Ectodermal cell (in vitro differentiated cells): ENCODE results near the gene ZNF185. TPM values are rescaled to one million over a fixed set of nuclear protein-coding genes. Genes with fewer than 3 reads are reported as not detected.
A peak's percentile ranks its signal among the peaks of the same experiment; 100 is the strongest.

ENCODE experiments used
- H3K27ac ChIP-seq: 2 replicates; pipeline ENCODE4 v1.7.0; 2013; ENCODE audit warnings: mild to moderate bottlenecking, low read depth, low read length; ENCODE audit not compliant: insufficient read depth, poor library complexity, severe bottlenecking
- H3K27me3 ChIP-seq: 2 replicates; pipeline ENCODE4 v1.7.0; 2013; ENCODE audit warnings: mild to moderate bottlenecking, low read length; ENCODE audit not compliant: insufficient read depth, control insufficient read depth, poor library complexity, severe bottlenecking
- H3K36me3 ChIP-seq: one replicate; pipeline ENCODE4 v1.7.0; 2013; ENCODE audit warnings: low read length; ENCODE audit not compliant: control insufficient read depth, insufficient read depth
- H3K4me1 ChIP-seq: one replicate; pipeline ENCODE4 v1.7.0; 2013; ENCODE audit warnings: low read length; ENCODE audit not compliant: control insufficient read depth, insufficient read depth
- H3K4me3 ChIP-seq: 2 replicates; pipeline ENCODE4 v1.7.0; 2013; ENCODE audit warnings: low read depth, low read length, control low read depth; ENCODE audit not compliant: insufficient read depth
- H3K9me3 ChIP-seq: 2 replicates; pipeline ENCODE4 v1.7.0; 2013; ENCODE audit warnings: mild to moderate bottlenecking, low read length, moderate library complexity; ENCODE audit not compliant: control insufficient read depth
- WGBS, 2 experiments: methylation state at CpG; one replicate each; pipeline ENCODE4 v1.1.7; 2013; ENCODE audit warnings: missing lambda C conversion rate in 2 of 2; 5-methylcytosine and 5-hydroxymethylcytosine counted together
- polyA plus RNA-seq, 4 experiments: library from polyadenylated mRNA; stranded (reverse); fragments of 50-300 nt; gene quantifications; one replicate each; pipeline ENCODE4 v1.2.3, GENCODE V29; 2013

ZNF185 gene
- polyA plus RNA-seq (2013, experiment 1 of 4) = 26.7 TPM
- polyA plus RNA-seq (2013, experiment 2 of 4) = 29.0 TPM
- polyA plus RNA-seq (2013, experiment 3 of 4) = 20.3 TPM
- 23.5 TPM for polyA plus RNA-seq (2013, experiment 4 of 4)

DNA sequence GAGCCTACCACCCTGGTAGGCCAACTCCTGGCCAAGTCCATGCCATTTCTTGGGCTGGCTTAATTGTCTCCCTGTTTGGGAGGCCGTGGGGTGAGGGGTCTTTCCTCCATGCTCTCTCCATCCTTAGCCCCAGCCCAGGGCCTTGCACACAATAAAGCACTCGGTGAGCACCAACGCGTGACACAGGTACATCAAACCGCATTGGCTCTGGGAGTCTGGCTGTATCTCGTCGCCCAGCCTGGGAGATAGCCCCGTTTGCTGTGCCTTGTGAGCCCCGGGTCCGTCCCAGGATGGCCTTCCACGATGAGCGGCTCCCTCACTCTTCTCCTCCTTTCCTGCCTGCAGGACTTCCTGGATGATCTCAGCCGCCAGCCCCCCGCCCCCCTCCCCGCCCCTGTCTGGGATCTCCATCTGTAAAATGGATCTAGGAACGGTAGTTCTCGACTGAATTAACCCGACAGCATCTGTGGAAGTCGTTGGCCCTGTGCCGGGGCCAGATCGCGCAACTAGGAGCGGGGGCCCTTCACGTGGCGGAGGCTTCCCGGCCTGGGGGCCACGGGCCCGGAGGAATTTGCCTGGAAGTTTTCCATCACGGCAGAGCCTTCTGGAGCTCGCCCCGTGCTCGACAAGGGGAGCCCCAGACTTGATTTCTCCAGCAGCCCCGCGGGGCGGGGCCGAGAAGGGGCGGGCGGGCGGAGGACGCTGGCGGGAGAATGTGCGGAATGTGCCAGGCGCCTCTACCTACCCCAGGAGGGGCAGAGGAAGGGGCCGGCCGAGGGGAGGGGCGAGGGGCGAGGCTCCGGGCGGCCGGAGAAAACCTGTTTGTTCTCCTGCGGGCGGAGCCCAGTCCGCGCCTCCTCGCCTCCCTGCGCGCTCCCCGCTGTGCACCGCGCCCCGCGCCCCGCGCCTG lies at the start of gene ZNF185:
TSS of gene ZNF185 (plus strand) at position 846 of the 910 bp plus-strand sequence. CDS start 16,423 bp downstream, outside the sequence.
- Histone ChIP-seq H3K4me3 (peak within 1 kb of the TSS; percentile 43), H3K4me1 (no peaks in the 10 kb centered on the region), H3K27ac (no peak within 1 kb of the TSS), H3K27me3 (no peaks in the 10 kb centered on the region), H3K36me3 (no peaks in the 10 kb centered on the region), H3K9me3 (no peaks in the 10 kb centered on the region)
- WGBS, 2 experiments = 9% methylated on average over 62 to 64 of the region's 64 CpGs

DNA sequence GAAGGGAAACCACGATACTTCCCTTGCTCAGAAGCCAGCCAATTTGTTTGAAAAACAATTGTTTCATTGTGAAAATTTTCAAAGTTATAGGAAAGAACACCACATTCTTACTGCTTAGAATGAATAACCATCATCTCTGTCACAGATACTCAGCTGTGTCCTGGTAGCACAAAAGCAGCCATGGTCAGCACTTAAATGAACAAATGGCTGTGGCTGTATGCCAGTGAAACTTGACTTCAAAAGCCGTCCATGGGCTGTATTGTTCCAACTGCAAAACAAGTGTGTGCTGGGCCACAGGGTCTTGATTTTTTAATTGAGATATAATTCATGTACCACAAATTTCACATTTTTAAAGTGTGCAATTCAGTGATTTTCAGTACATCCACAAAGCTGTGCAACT lies 47.4 kb upstream of the ZNF185 start:
- H3K27me3 ChIP-seq = no peaks in the 10 kb centered on the region
- H3K4me1 ChIP-seq = no peaks in the 10 kb centered on the region
- no peak overlapping the region for H3K4me3 ChIP-seq
- WGBS, 2 experiments = 95 to 100% methylated on average over 2 of the region's 2 CpGs
- H3K9me3 ChIP-seq = no peaks in the 10 kb centered on the region
- H3K27ac ChIP-seq = no peak overlapping the region
- no peaks in the 10 kb centered on the region for H3K36me3 ChIP-seq

DNA sequence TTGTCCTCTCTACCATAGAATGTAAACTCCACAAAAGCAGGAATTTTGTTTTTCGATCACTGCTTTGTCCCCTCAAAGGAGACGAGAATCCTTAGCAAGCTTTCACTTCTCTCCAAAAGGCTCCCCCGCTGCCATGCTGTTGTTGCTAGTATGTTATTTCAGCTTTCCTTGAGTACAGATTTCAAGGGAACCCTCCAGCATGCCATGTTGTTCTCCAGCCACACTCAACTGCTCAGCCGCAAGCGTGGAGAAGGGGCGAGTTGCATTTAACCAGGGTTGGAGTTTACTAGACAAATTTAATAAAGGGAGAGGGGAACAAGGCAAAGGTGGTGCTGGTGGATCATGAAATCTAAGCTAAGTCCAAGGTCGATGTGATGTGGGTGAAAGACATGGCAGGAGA lies 43.9 kb upstream of the ZNF185 start:
- Histone ChIP-seq H3K27ac (no peak overlapping the region), H3K4me3 (no peak overlapping the region), H3K4me1 (no peaks in the 10 kb centered on the region), H3K36me3 (no peaks in the 10 kb centered on the region), H3K9me3 (no peaks in the 10 kb centered on the region), H3K27me3 (no peaks in the 10 kb centered on the region)
- 97 to 98% methylated on average over 6 of the region's 7 CpGs for WGBS, 2 experiments

DNA sequence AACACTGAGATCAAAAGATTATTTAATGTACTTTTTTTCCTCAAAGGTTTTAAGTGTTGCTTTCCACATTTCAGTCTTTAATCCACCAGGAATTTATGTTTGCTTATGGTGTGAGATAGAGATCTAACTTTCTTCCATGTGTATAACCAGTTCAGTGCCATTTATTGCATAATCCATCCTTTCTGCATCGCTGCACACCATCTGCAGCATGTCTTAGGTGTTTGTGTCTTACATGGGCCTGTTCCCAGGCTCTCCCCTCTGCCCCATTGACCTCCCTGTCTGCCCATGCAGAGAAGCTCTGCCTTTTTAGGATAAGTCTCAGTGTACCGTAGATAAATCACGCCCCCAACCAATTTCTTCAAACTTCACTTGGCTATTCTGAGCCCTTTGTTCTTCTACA lies 36.8 kb upstream of the ZNF185 start:
- Histone ChIP-seq H3K9me3 (no peaks in the 10 kb centered on the region), H3K4me1 (no peaks in the 10 kb centered on the region), H3K4me3 (no peak overlapping the region), H3K27ac (no peak overlapping the region), H3K27me3 (no peaks in the 10 kb centered on the region), H3K36me3 (no peaks in the 10 kb centered on the region)
- WGBS, 2 experiments = 88 to 97% methylated on average over 3 of the region's 3 CpGs

DNA sequence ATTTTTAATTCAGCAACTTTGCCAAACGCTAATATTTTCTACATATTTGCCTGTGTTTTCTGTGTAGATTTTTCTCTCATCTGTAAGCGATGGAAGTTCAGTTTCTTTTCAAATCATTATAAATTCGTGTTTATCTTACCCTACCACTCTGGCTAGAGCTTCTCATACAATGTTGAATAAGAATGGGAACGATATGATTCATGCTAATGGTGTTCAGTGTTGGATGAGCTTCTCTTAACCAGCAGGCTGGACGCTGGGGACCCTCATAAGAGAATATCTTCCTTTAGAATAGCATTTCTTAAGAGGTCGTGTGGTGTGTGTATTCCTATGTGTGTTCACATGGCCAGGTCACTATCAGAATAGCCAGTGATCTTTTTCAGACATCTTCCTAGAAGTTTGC lies 36.0 kb upstream of the ZNF185 start:
- Histone ChIP-seq H3K36me3 (no peaks in the 10 kb centered on the region), H3K4me1 (no peaks in the 10 kb centered on the region), H3K27me3 (no peaks in the 10 kb centered on the region), H3K4me3 (no peak overlapping the region), H3K27ac (no peak overlapping the region), H3K9me3 (no peaks in the 10 kb centered on the region)
- WGBS, 2 experiments = 93 to 96% methylated on average over 2 to 4 of the region's 6 CpGs

DNA sequence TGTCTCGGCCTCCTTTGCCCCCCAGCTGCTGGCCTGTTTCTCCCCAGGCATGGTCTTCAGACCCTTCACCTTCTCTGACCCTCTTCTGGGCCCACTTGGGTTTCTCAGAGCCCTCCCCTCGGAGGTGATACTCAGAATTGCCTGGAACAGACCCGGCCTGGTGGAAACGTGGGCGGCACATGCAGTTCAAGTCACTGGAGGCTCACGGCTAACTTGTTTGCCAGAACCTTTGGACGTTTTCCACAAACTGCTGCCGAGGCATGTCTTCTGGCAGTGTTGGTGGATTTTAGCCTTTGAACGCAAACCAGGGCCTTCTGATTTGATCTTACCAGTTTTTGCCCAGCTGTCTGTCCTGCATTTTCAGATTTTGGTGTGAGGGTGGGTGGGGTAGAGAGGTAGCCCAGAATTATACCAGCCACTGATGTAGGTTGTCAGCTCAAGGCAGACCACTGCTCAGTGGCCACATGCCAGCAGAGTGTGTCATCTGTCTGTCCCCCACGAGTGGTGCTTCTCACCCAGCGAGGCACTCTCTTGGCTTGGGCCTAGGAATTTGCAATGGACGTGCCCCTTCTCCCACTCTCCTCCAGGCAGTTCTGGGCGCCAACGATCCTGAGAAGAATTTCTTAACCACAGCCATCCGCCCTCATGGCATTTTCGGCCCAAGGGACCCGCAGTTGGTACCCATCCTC lies 32.5 kb upstream of the ZNF185 start:
- Histone ChIP-seq H3K4me1 (no peaks in the 10 kb centered on the region), H3K36me3 (no peaks in the 10 kb centered on the region), H3K4me3 (no peak overlapping the region), H3K9me3 (no peaks in the 10 kb centered on the region), H3K27ac (no peak overlapping the region), H3K27me3 (no peaks in the 10 kb centered on the region)
- 92 to 94% methylated on average over 17 of the region's 17 CpGs for WGBS, 2 experiments

DNA sequence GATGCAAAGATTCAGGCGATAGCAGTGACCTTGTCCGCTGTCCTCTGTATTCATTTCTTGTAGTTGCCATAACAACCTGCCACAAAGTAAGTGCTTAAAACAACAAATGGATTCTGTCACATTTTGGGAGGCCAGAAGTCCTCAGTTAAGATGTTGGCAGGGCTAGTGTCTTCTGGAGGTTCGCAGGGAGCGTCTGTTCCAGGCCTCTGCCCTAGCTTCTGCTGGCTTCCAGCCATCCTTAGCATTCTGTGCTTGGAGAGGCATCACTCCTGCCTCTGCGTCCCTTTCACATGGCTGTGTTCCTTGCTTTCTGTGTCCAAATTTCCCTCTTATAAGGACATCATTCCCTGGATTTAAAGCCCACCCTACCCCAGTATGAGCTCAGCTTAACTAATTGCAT lies 31.5 kb upstream of the ZNF185 start:
- WGBS, 2 experiments = 94 to 96% methylated on average over 5 of the region's 5 CpGs
- H3K4me3 ChIP-seq = no peak overlapping the region

DNA sequence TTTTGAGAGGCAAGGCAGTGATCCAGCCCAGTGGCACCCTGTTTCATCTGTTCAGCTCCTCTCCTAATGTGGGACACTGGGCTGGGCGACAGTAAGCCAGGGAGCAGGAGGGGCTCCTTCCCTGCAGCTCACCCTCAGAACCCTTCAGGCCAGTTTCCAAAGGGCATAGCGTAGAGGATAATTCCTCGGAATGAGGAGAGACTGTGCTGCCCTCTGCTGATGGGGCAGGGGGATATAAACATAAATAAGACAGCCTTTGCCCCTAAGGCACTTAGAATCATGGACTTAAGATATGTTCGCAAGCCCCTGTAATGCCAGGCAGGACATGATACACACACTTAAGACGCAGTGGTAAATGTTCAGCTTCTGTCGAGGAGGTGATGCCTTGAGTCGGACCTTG lies 27.9 kb upstream of the ZNF185 start:
- 84 to 90% methylated on average over 6 to 7 of the region's 7 CpGs for WGBS, 2 experiments
- H3K36me3 ChIP-seq = no peaks in the 10 kb centered on the region
- H3K27ac ChIP-seq = no peak overlapping the region
- H3K4me3 ChIP-seq = no peak overlapping the region
- no peaks in the 10 kb centered on the region for H3K9me3 ChIP-seq
- no peaks in the 10 kb centered on the region for H3K27me3 ChIP-seq
- H3K4me1 ChIP-seq = no peaks in the 10 kb centered on the region

More for the DNA sequence above, 31.5 kb upstream of the ZNF185 start:
- Histone ChIP-seq H3K27ac (no peak overlapping the region), H3K9me3 (no peaks in the 10 kb centered on the region), H3K27me3 (no peaks in the 10 kb centered on the region), H3K4me1 (no peaks in the 10 kb centered on the region), H3K36me3 (no peaks in the 10 kb centered on the region)

DNA sequence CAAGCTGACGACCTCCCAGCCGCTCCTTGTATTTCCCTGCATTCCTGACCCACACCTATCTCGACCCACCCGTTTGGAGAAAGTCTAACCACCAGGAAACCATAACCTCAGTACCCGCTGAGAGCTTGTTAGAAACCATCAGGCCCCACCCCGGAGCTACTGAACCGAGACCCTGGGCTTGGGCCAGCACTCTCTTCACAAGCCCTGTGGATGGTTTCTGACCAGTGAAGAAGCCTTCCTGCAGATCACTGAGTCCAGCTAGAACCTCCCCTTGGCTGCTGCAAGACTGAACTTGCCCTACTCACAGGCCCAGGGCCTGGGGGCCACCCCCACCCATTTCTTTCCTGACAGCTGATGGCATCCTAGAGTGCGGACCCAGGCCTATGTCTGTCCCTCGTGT lies 26.6 kb upstream of the ZNF185 start:
- no peaks in the 10 kb centered on the region for H3K4me1 ChIP-seq
- no peak overlapping the region for H3K4me3 ChIP-seq
- no peaks in the 10 kb centered on the region for H3K36me3 ChIP-seq
- H3K27me3 ChIP-seq = no peaks in the 10 kb centered on the region
- no peak overlapping the region for H3K27ac ChIP-seq
- H3K9me3 ChIP-seq = no peaks in the 10 kb centered on the region
- WGBS, 2 experiments = 86 to 91% methylated on average over 9 of the region's 9 CpGs

DNA sequence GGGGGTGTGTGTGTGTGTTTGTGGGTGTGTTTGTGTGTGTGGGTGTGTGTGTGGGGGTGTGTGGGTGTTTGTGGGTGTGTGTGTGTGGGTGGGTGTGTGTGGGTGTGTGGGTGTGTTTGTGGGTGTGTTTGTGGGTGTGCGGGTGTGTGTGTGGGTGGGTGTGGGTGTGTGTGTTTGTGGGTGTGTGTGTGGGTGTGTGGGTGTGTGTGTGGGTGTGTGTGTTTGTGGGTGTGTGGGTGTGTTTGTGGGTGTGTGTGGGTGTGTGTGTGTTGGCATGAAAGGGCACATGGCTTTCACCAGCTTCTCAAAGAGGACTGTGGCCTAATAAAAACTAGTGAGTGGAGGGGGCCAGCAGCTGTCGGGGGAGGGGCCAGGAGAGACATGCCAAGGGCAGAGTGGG lies 25.3 kb upstream of the ZNF185 start:
- H3K36me3 ChIP-seq = no peaks in the 10 kb centered on the region
- H3K27ac ChIP-seq = no peak overlapping the region
- no peaks in the 10 kb centered on the region for H3K27me3 ChIP-seq
- H3K4me3 ChIP-seq = no peak overlapping the region
- 97 to 100% methylated on average over 1 to 2 of the region's 2 CpGs for WGBS, 2 experiments
- no peaks in the 10 kb centered on the region for H3K9me3 ChIP-seq
- no peaks in the 10 kb centered on the region for H3K4me1 ChIP-seq
